Metanephros (tissue), 2 donors: ENCODE results near the gene PTPN18. TPM values are rescaled to one million over a fixed set of nuclear protein-coding genes. Genes with fewer than 3 reads are reported as not detected.

Source experiments
- small RNA-seq: library from RNA; depleted of rRNA; stranded (forward); fragments of <200 nt; gene quantifications from one replicate; pipeline ENCODE3, GENCODE V24; 2014; ENCODE audit warnings: low replicate concordance
- total RNA-seq: library from RNA; depleted of rRNA; stranded (reverse); fragments of >200 nt; gene quantifications from one replicate; pipeline ENCODE4 v1.2.3, GENCODE V29; 2014

Gene PTPN18, protein sequence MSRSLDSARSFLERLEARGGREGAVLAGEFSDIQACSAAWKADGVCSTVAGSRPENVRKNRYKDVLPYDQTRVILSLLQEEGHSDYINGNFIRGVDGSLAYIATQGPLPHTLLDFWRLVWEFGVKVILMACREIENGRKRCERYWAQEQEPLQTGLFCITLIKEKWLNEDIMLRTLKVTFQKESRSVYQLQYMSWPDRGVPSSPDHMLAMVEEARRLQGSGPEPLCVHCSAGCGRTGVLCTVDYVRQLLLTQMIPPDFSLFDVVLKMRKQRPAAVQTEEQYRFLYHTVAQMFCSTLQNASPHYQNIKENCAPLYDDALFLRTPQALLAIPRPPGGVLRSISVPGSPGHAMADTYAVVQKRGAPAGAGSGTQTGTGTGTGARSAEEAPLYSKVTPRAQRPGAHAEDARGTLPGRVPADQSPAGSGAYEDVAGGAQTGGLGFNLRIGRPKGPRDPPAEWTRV
- total RNA-seq = 23.2 TPM

GRCh38 chr2:130355578-130356431 is at the start of gene PTPN18:
PTPN18 (plus strand) TSS chr2:130356056; CDS start chr2:130356108, 52 bp downstream.

DNA sequence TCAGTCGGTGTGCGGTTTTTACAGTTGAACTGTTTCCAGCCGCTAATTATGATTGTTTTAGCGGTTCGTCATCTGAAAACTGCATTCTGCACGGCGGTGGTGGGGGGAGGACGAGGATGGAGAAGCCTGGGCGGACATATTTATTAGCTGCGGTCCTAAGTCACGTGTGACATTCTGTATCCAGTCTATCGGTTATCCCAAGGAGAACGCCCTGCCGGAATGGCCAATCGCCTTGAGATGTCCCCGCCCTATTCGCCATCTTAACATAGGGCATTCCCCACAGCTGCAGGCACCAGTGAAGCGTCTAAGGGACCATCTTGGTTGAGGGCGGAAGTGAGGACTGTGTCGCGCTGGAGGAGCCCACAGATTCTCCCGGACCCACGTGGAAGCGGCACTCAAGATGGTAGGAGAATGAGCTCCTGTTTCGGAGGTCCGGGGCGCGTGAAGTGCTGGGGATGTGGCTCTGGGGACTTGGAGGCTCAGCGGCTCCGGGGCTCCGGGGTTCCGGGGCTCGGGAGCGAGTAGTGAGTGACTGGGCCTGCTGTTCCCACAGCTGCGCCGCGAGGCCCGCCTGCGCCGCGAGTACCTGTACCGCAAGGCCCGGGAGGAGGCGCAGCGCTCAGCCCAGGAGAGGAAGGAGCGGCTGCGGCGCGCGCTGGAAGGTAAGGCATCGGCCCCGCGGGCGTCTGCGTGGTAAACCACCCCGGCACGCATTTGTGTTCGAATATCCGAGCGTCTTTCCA is 13.2 kb upstream of the PTPN18 start, which contains the start of gene IMP4:
Gene IMP4, plus strand, starts transcription at position 365 of the 743 bp plus-strand sequence. Its CDS starts 36 bp downstream, at position 401.

Small RNAs within 50 kb of the gene (small RNA-seq; reads per million reads assigned to genes)
- gene AC132479.1 = not detected

Other genes with a start within 250 kb of the PTPN18 start
- not detected for gene POTEF, start 226.8 kb upstream of the PTPN18 start, total RNA-seq
- 10.6 TPM for gene CCDC74B, start 210.9 kb upstream of the PTPN18 start, total RNA-seq
- gene SMPD4, start 174.5 kb upstream of the PTPN18 start, total RNA-seq = 55.2 TPM
- gene MZT2B, start 173.8 kb upstream of the PTPN18 start, total RNA-seq = 161 TPM
- not detected for gene TUBA3E, start 157.6 kb upstream of the PTPN18 start, total RNA-seq
- 42.7 TPM for gene IMP4, start 13.2 kb upstream of the PTPN18 start, total RNA-seq
- gene POTEI, start 153.3 kb downstream of the PTPN18 start, total RNA-seq = 0.06 TPM
- gene CFC1B, start 165.2 kb downstream of the PTPN18 start, total RNA-seq = not detected
- gene CFC1, start 243.5 kb downstream of the PTPN18 start, total RNA-seq = not detected